Measurements from ENCODE around the gene OAS3. TPM values are rescaled to one million over a fixed set of nuclear protein-coding genes. Genes with fewer than 3 reads are reported as not detected.

OAS3 gene
- total and polyA plus RNA-seq, 2 donors (not counting 1 experiment from before 2014, with no cell fraction given), result 16.5 to 24.9 TPM

GRCh38 chr12:113003636-113004035 lies 65.4 kb downstream of the OAS3 start:
- Histone ChIP-seq H3K9ac (ENCODE audit: low read length) (no peak overlapping the region), H3K79me2 (ENCODE audit: control insufficient read depth, insufficient read depth, low read length) (peaks cover 6% of the 10 kb centered on the region), H3K9me3 (ENCODE audit: control extremely low read depth in 1 of 3, control insufficient read depth in 2 of 3, insufficient read depth in 1 of 3, low read length in 2 of 3) (no peaks in the 10 kb centered on the region), H3K4me1 (ENCODE audit: control insufficient read depth in 2 of 2, insufficient read depth in 2 of 2, low read length in 2 of 2) (peaks cover 11 to 13% of the 10 kb centered on the region in 2 donors), H3K4me3 (ENCODE audit: control extremely low read depth in 1 of 5, extremely low read depth in 1 of 5, insufficient read depth in 1 of 5, low read depth in 2 of 5, low read length in 4 of 5) (no peak overlapping the region), H4K20me1 (ENCODE audit: control insufficient read depth, insufficient read depth, low read length, poor library complexity, severe bottlenecking) (peaks cover 7% of the 10 kb centered on the region), H3K4me2 (replicated peaks; ENCODE audit: low read depth, low read length, poor library complexity, severe bottlenecking) (no peak overlapping the region), H3K36me3 (replicated peaks in 1 of 2; ENCODE audit: control extremely low read depth in 1 of 2, control insufficient read depth in 1 of 2, extremely low read depth in 1 of 2, insufficient read depth in 2 of 2, low read length in 1 of 2) (peaks cover 12 to 83% of the 10 kb centered on the region in 2 experiments), H2AFZ (ENCODE audit: insufficient read depth, low read depth, low read length, poor library complexity, severe bottlenecking) (no peak overlapping the region), H3K27me3 (replicated peaks in 1 of 4; ENCODE audit: control extremely low read depth in 1 of 4, control insufficient read depth in 3 of 4, insufficient read depth in 4 of 4, low read length in 3 of 4) (no peaks in the 10 kb centered on the region), H3K27ac (ENCODE audit: low read length in 2 of 2) (no peak overlapping the region)
- H3K27ac Mint-ChIP-seq, result no peak overlapping the region
- no peak overlapping the region for H3K4me3 Mint-ChIP-seq
- intact Hi-C loops (cut with micrococcal nuclease), result no loop called here
- ATAC-seq (ENCODE audit: low read depth) (no peak), DNase-seq (no peak)
- ChIA-PET POLR2A (no interaction called here), CTCF (interaction anchor here (1.8 kb wide), 1 partner anchor 26 kb away, joined by 4 read pairs; no protein-coding TSS in a partner anchor)
- H3K27me3 Mint-ChIP-seq, result no peaks in the 10 kb centered on the region
- no peaks in the 10 kb centered on the region for H3K9me3 Mint-ChIP-seq (ENCODE audit: insufficient read depth)
- peaks cover 16% of the 10 kb centered on the region for H3K4me1 Mint-ChIP-seq
- 96% methylated on average over 8 of the region's 9 CpGs for WGBS (ENCODE audit: insufficient coverage)
- no peak for TF ChIP-seq EZH2 (IDR thresholded peaks at IDR 0.05; ENCODE audit: borderline replicate concordance, insufficient read depth, low read depth, low read length, poor library complexity, severe bottlenecking)

GRCh38 chr12:113005762-113006161 lies 67.5 kb downstream of the OAS3 start:
- Histone ChIP-seq H3K4me1 (ENCODE audit: control insufficient read depth in 2 of 2, insufficient read depth in 2 of 2, low read length in 2 of 2) (no peaks in the 10 kb centered on the region), H3K27me3 (replicated peaks in 1 of 4; ENCODE audit: control extremely low read depth in 1 of 4, control insufficient read depth in 3 of 4, insufficient read depth in 4 of 4, low read length in 3 of 4) (no peaks in the 10 kb centered on the region), H3K4me3 (ENCODE audit: control extremely low read depth in 1 of 5, extremely low read depth in 1 of 5, insufficient read depth in 1 of 5, low read depth in 2 of 5, low read length in 4 of 5) (no peak overlapping the region), H3K9me3 (ENCODE audit: control extremely low read depth in 1 of 3, control insufficient read depth in 2 of 3, insufficient read depth in 1 of 3, low read length in 2 of 3) (peaks cover 0 to 5% (median 0%) of the 10 kb centered on the region in 3 donors), H3K9ac (ENCODE audit: low read length) (no peak overlapping the region), H3K79me2 (ENCODE audit: control insufficient read depth, insufficient read depth, low read length) (no peaks in the 10 kb centered on the region), H3K4me2 (replicated peaks; ENCODE audit: low read depth, low read length, poor library complexity, severe bottlenecking) (no peak overlapping the region), H3K36me3 (replicated peaks in 1 of 2; ENCODE audit: control extremely low read depth in 1 of 2, control insufficient read depth in 1 of 2, extremely low read depth in 1 of 2, insufficient read depth in 2 of 2, low read length in 1 of 2) (peaks cover 19 to 92% of the 10 kb centered on the region in 2 experiments), H4K20me1 (ENCODE audit: control insufficient read depth, insufficient read depth, low read length, poor library complexity, severe bottlenecking) (no peaks in the 10 kb centered on the region), H3K27ac (ENCODE audit: low read length in 2 of 2) (no peak overlapping the region), H2AFZ (ENCODE audit: insufficient read depth, low read depth, low read length, poor library complexity, severe bottlenecking) (no peak overlapping the region)
- POLR2A ChIA-PET, result no interaction called here
- intact Hi-C loops (cut with micrococcal nuclease), result no loop called here
- TF ChIP-seq EZH2 (IDR thresholded peaks at IDR 0.05; ENCODE audit: borderline replicate concordance, insufficient read depth, low read depth, low read length, poor library complexity, severe bottlenecking) (no peak), CTCF (IDR thresholded peaks at IDR 0.05) (peak; percentile 26)
- Mint-ChIP-seq H3K27me3 (no peaks in the 10 kb centered on the region), H3K9me3 (ENCODE audit: insufficient read depth) (peaks cover 2% of the 10 kb centered on the region), H3K4me1 (no peaks in the 10 kb centered on the region), H3K4me3 (no peak overlapping the region), H3K27ac (no peak overlapping the region)
- ATAC-seq (ENCODE audit: low read depth) (no peak), DNase-seq (no peak)
- WGBS (ENCODE audit: insufficient coverage), result 96% methylated on average over 3 of the region's 4 CpGs
- CTCF ChIA-PET, result interaction anchor here (0.7 to 2.3 kb wide), 4 partner anchors 12 to 84 kb away, joined by 3 to 10 read pairs (median 5); no protein-coding TSS in a partner anchor
